Limb (tissue), 2 donors: Measurements from ENCODE around the gene DTX3L.

Source experiments
- DNase-seq, 2 donors: peaks; one replicate each; pipeline ENCODE4 v3.0.0-alpha.2; 2016; ENCODE audit errors: extremely low spot score in 2 of 2

The DTX3L gene

DNA sequence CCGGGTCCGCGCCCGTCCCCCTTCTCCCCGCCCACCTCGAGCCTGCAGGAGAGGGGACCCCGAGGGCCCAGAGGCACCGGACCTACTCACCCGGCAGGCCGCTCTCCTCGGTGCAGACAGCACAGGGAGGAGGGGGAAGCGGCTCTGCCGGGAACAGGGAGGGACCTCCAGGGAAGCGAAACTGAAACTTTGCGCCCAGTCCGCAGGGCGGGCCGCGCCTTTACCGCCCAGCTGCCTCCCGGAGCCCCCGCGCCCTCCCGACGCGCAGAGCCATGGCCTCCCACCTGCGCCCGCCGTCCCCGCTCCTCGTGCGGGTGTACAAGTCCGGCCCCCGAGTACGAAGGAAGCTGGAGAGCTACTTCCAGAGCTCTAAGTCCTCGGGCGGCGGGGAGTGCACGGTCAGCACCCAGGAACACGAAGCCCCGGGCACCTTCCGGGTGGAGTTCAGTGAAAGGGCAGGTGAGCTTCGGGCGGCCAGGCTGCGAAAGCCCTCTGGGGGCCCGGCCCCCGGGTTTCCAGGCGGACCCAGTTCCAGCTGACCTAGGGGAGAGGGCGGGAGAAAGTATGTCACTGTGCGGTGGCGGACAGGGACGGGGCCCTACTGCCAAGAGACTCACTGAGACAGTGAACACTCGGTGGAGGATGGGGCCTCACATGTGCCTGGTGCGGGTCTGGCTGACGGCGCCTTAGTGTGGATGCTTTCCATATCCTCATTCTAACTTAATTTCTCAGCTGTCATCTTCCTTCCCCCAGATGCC lies at the start of gene DTX3L, which contains the start of gene PARP9:
TSS of gene DTX3L (plus strand) at position 184 of the 758 bp plus-strand sequence. CDS start at position 273, 89 bp downstream.
TSS of gene PARP9 (minus strand) at position 146 of the 758 bp plus-strand sequence. CDS start 4,680 bp downstream, outside the sequence.
- peak; percentile 60 to 76 for DNase-seq

DNA sequence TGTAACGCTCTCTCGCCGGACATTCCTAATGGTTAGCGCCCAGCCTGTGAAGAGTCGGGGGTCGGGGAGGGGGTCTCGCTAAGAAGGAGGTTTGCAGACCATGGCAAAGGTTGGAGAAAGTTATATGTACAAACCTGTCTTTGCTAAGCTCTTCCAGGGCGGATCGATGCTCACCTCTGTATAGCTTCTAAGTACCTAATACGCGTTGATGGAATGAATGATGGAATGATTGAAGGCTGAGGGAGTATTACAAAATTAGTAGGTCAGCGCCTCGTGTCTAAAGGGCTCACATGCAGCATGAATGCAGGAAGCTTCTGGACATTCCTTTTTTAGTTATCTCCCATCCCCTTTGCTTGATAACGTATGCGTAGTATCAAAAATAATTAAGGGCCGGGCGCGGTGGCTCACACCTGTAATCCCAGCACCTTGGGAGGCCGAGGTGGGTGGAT lies 49.1 kb upstream of the DTX3L start:
- DNase-seq, result no peak

DNA sequence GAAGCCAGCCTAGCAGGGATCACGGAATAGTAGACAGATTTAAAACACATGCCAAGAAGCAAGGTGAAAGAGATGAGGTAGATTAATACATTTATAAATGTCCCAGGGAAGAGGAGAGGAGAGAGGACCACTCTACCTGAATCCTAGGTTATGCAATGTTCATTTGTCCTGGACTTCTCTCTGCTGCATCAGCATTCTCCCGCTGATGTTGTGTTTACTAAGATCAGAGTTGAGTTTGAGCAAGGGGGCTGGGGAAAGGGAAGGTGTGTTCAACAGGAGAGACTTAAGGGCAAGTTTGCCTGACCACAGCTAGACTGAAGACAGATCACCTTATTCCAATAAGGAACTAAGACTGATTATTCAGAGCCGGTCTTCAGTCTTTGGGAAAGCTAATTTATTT lies 48.3 kb upstream of the DTX3L start:
- DNase-seq, result no peak

- no peak for DNase-seq
Observed at GRCh38 chr3:122516846-122517360, 47.2 kb upstream of the DTX3L start.

GRCh38 chr3:122519693-122520092 lies 44.4 kb upstream of the DTX3L start:
- DNase-seq, result no peak

GRCh38 chr3:122520861-122521260 lies 43.3 kb upstream of the DTX3L start:
- no peak for DNase-seq

DNA sequence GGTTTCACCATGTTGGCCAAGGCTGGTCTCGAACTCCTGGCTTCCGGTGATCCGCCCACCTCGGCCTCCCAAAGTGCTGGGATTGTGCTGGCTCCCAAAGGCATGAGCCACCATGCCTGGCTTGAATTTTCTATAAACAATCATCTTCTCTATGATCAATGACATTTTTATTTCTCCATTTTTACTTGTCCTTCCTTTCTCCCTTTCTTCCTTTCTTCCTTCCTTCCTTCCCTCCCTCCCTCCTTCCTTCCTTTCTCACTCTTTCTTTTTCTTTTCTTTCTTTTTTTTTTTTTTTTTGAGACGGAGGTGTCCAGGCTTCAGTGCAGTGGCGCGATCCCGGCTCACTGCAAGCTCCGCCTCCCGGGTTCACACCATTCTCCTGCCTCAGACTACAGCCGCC lies 40.8 kb upstream of the DTX3L start:
- no peak for DNase-seq

DNA sequence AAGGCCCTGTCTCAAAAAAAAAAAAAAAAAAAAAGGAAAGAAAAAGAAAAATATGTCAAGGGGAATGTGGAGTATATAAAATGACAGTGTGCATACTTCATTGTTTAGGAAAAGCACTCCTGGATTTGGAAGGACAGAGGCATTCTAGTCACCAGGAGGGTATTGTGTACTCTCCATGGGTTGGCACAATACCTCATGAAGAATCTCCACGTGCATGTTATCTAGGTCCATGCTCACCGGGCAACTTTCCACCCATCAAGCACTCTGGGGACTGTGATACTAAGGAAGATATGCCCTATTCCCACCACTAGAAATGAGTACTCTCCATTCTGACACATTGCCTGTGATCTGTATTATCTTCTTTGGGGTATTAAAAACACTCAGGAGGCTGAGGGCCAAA lies 34.0 kb upstream of the DTX3L start:
- no peak for DNase-seq

DNA sequence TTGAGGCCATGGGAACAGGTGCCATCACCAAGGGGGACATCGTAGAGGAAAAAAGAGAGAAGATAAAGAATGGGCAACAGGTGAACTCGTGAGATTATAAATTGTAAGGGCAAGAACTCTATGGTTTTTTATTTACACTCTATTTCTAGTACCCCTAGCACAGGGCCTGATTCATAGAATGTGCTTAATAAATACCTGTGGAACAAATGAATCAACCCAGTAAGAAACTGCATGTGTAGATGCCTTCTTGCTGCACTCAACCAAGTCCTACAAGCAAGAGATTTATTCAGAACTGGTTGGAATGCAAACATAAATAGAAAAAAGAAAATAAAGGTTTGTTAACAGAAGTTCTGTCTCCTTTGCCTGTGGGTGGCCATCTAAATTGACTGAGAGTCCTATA lies 30.7 kb upstream of the DTX3L start:
- no peak for DNase-seq

DNA sequence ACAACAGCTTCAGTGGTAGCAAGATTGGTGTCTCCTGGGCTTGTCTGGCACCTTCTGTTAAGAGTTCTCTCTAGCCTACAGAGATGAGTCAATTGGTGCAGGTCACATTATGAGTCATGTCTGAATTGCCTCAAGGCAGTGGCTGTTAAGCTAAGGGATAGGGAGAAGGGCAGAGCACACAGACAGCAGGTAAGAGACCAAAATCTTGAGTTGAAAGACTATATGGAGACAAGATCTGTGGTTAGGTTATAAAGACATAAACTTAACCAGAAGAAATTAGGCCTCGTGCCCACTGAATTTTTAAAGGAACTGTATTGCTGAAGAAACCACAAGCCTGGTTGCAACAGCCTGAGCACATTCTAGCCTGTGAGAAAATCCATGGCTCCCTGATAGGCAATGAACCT lies 30.2 kb upstream of the DTX3L start:
- DNase-seq, result no peak

DNA sequence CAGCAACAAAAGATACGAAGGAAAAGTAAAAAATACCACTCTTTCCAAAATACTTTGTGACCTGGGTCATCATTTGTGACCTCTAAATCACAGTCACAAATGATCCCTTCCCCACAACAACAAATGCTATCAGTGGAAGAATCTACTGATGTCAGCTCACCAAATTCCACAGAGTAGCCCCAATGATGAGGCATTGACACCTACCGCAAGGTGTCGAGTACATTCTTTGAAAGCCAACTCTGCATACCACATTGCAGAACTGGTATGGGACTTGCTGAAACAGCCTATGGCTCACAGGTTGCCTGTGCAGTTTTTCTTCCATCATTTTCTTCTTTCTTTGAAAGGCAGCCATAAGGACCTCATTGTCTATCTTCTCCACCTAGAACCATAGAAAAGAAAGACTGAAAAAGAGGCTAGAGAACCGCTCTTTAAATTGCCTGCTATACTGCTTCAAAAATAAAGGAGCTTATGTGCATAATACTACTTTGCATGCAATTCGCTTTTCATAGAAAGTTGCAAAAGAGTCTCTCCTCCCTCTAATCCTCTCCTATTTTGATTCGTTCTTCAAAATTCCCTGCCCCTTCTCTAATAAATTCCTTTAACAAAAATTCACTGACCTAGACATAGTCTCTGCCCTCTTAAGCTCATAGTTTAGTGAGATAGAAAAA lies 28.0 kb upstream of the DTX3L start:
- no peak for DNase-seq

- no peak for DNase-seq
Observed at GRCh38 chr3:122536632-122537001, 27.5 kb upstream of the DTX3L start.

DNA sequence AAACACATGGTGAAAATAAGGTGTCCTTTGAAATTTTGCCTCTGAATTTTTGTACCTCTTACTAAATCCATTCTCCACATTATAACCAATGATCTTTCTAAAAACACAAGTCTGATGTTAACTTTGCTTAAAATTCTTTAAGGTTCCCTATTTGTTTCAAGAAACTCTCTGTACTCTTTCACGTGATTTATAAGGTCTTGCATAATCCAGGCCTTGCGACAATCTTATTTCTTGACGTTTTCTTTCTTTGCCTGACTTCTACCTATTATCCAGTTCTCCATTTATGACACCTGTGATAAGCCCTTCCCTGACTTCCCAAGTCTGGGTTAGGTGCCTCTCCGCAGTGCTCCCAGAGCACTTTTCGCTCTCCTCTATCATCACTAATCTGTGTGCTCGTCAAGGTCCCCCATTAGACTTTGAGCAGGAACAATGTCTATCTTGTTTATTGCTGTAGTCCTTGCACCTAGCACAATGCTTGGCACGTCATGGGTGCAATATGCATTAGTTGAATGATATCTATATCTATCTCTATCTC lies 25.1 kb upstream of the DTX3L start:
- DNase-seq, result no peak

GRCh38 chr3:122546151-122546550 lies 18.0 kb upstream of the DTX3L start:
- no peak for DNase-seq

GRCh38 chr3:122548076-122548475 lies 16.1 kb upstream of the DTX3L start:
- no peak for DNase-seq

- DNase-seq, result no peak
Observed at GRCh38 chr3:122548619-122549018, 15.5 kb upstream of the DTX3L start.

GRCh38 chr3:122553171-122553570 lies 11.0 kb upstream of the DTX3L start:
- DNase-seq, result no peak

GRCh38 chr3:122555275-122556071 lies 8.7 kb upstream of the DTX3L start:
- no peak for DNase-seq

DNA sequence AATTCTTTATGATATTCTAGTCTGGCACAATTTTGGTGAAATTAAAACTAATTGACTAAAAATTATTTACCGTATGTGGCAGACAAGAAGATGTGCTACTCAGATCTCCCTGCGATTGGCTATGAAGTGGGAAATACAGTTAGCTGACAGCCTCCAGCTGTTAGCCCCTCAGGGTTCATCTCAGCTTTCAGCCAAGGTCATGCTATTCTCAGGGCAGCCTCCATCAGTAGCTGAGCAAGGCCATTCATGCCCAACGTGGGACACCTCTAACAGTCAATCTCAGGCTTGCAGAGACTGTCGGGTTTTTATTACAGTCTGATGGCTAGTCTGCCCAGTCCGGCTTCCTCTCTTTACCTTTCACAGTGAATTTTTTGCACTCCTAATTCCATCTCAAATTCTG lies 6.8 kb upstream of the DTX3L start:
- no peak for DNase-seq

DNA sequence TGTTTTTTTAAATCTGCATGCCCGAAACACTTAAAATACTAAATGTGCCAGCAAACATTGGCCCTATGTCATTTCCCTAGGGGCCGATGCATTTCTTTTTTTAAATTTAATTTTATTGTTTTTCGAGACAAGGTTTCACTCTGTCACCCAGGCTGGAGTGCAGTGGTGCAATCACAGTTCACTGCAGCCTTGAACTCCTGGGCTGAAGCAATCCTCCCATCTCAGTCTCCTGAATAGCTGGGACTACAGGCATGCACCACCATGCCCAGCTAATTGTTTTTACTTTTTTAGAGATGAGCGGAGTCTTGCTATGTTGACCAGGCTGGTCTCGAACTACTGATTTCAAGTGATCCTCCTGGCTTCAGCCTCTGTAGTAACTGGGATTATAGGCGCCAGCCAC lies 5.5 kb upstream of the DTX3L start:
- no peak for DNase-seq

- no peak for DNase-seq
Observed at GRCh38 chr3:122559906-122560305, 4.2 kb upstream of the DTX3L start.

GRCh38 chr3:122560680-122561079 lies 3.5 kb upstream of the DTX3L start:
- peak; percentile 38 to 43 for DNase-seq
